K562 (cell line): ENCODE data around the gene PSMG3. TPM values are rescaled to one million over a fixed set of nuclear protein-coding genes. Genes with fewer than 3 reads are reported as not detected.

Source experiments
- ATAC-seq: fragments of 200-7000 bp; cut with Tn5 transposase; 3 replicates; pipeline ENCODE4 v1.9.1; 2020; ENCODE audit warnings: moderate library complexity
- BruUV-seq: library from RNA; stranded (reverse); fragments of 400-500 nt; replicated peaks from 2 replicates; lab custom pipeline; 2021; lab: Mats Ljungman, UMichigan
- CTCF ChIA-PET: fragments of 300-600 bp; formaldehyde crosslinking; extraction: SDS; loops from one replicate; lab custom pipeline; 2021; ENCODE audit warnings: low intra/inter-chr PET ratio; lab: Yijun Ruan, JAX
- POLR2A ChIA-PET: fragments of 300-600, 350-650 bp; sonication (Branson Sonifier 250); formaldehyde crosslinking; extraction: SDS; loops from one replicate; lab custom pipeline; 2021; ENCODE audit warnings: antibody characterized with exemption, inconsistent platforms; lab: Yijun Ruan, JAX
- DNase-seq, 4 experiments: peaks; one replicate each; pipeline versions ENCODE4 v3.0.0 to v3.0.0-alpha.2; 2011 to 2018; ENCODE audit warnings: low spot score in 3 of 4, mixed read lengths in 3 of 4; ENCODE audit errors: extremely low read depth in 1 of 4
- FAIRE-seq: peaks from 2 replicates; lab custom pipeline; 2011; peaks lifted over from hg19 to GRCh38; lab: Jason Lieb, UNC
- H2AFZ ChIP-seq: 2 replicates; pipeline ENCODE4 v1.6.0; 2011; ENCODE audit warnings: low read depth, low read length, control low read depth, inconsistent platforms
- H3K27ac ChIP-seq: fragments of 200-600 bp; 3 replicates; pipeline ENCODE4 v1.8.0; 2011; ENCODE audit warnings: low read depth, mild to moderate bottlenecking, control low read depth, inconsistent platforms, low read length, moderate library complexity, mixed read lengths; ENCODE audit errors: extremely low read depth
- H3K27me3 ChIP-seq, 2 experiments: fragments of 300-600 bp in 1 of 2; 2 replicates in 1 of 2; 3 replicates in 1 of 2; pipeline versions ENCODE4 v1.6.0 to v1.8.0; 2011; ENCODE audit warnings: inconsistent platforms in 2 of 2, low read length in 2 of 2, mild to moderate bottlenecking in 1 of 2, mixed read lengths in 1 of 2, moderate library complexity in 1 of 2; ENCODE audit not compliant: control insufficient read depth in 2 of 2, insufficient read depth in 2 of 2
- H3K36me3 ChIP-seq: fragments of 300-600 bp; 3 replicates; pipeline ENCODE4 v1.8.0; 2011; ENCODE audit warnings: mild to moderate bottlenecking, low read length, inconsistent platforms; ENCODE audit not compliant: control insufficient read depth, insufficient read depth
- H3K4me1 ChIP-seq, 2 experiments: fragments of 200-600 bp in 1 of 2; replicated peaks in 1 of 2; 2 replicates in 1 of 2; 3 replicates in 1 of 2; pipeline versions ENCODE4 v1.5.1 to v1.8.0; 2011; ENCODE audit warnings: inconsistent platforms in 2 of 2, low read length in 2 of 2, mild to moderate bottlenecking in 1 of 2, mixed read lengths in 1 of 2, moderate library complexity in 1 of 2; ENCODE audit not compliant: control insufficient read depth in 2 of 2, insufficient read depth in 2 of 2
- H3K4me2 ChIP-seq: 2 replicates; pipeline ENCODE4 v1.6.1; 2011; ENCODE audit warnings: low read length, control low read depth, inconsistent platforms, mixed read lengths; ENCODE audit not compliant: insufficient read depth
- H3K4me3 ChIP-seq: fragments of 200-600 bp; sonication (generic), shearing (Covaris generic); 2 replicates; pipeline ENCODE4 v1.5.1; 2016; ENCODE audit warnings: control low read depth, inconsistent platforms
- H3K79me2 ChIP-seq: fragments of 200-600 bp; 3 replicates; pipeline ENCODE4 v1.8.0; 2011; ENCODE audit warnings: low read length, inconsistent platforms; ENCODE audit not compliant: control insufficient read depth, insufficient read depth
- H3K9ac ChIP-seq, 2 experiments: 2 replicates each; pipeline versions ENCODE4 v1.6.0 to v1.6.1; 2011; ENCODE audit warnings: low read depth in 2 of 2, low read length in 2 of 2, control low read depth in 1 of 2, inconsistent platforms in 1 of 2, mild to moderate bottlenecking in 1 of 2, mixed read lengths in 1 of 2; ENCODE audit not compliant: insufficient read depth in 1 of 2
- H3K9me1 ChIP-seq: one replicate; pipeline ENCODE4 v1.6.0; 2011; ENCODE audit warnings: inconsistent platforms, mild to moderate bottlenecking, low read length, moderate library complexity; ENCODE audit not compliant: control insufficient read depth, insufficient read depth
- H3K9me3 ChIP-seq: replicated peaks from 2 replicates; pipeline ENCODE4 v1.5.1; 2011; ENCODE audit warnings: low read depth, low read length, inconsistent platforms; ENCODE audit not compliant: control insufficient read depth, insufficient read depth
- H4K20me1 ChIP-seq: replicated peaks from 2 replicates; pipeline ENCODE4 v1.6.1; 2011; ENCODE audit warnings: low read length, inconsistent platforms, mixed read lengths; ENCODE audit not compliant: control insufficient read depth, insufficient read depth
- DPF2 ChIP-seq: fragments of 450-650 bp; IDR thresholded peaks from 2 replicates; pipeline ENCODE4 v1.6.1; 2016
- FOXP1 ChIP-seq: sonication (generic); formaldehyde crosslinking; IDR thresholded peaks from 2 replicates; pipeline ENCODE4 v1.8.0; 2022; ENCODE audit warnings: mild to moderate bottlenecking, missing genetic modification reagents
- JUND ChIP-seq, 2 experiments: IDR thresholded peaks; 2 replicates in 1 of 2; 3 replicates in 1 of 2; pipeline ENCODE4 v1.6.1; 2011; ENCODE audit warnings: borderline replicate concordance in 2 of 2, low read depth in 2 of 2, low read length in 2 of 2, improper control_type of control experiment in 1 of 2, missing biosample characterization in 1 of 2, missing genetic modification characterization in 1 of 2, missing genetic modification reagents in 1 of 2
- MCM7 ChIP-seq, 2 experiments: fragments of 450-650 bp; IDR thresholded peaks; 2 replicates each; pipeline ENCODE4 v1.6.1; 2016 to 2018
- POLR2H ChIP-seq: IDR thresholded peaks from 2 replicates; pipeline ENCODE4 v1.6.1; 2016; ENCODE audit warnings: missing genetic modification characterization, low read depth, mild to moderate bottlenecking, control low read depth, missing compliant biosample characterization, moderate library complexity
- ZNF133 ChIP-seq: fragments of 250-450 bp; sonication (Bioruptor Pico); IDR thresholded peaks from 2 replicates; pipeline ENCODE4 v1.4.0; 2020; ENCODE audit warnings: mild to moderate bottlenecking
- ZNF354B ChIP-seq: fragments of 250-450 bp; sonication (Bioruptor Pico); IDR thresholded peaks from 2 replicates; pipeline ENCODE4 v1.4.0; 2020
- WGBS: fragments of 100-300 bp; shearing (Covaris generic); methylation state at CpG from one replicate; pipeline ENCODE4 v1.1.6; 2016; ENCODE audit warnings: low coverage, mixed read lengths; ENCODE audit not compliant: insufficient coverage; ENCODE audit errors: missing lambda C conversion rate; 5-methylcytosine and 5-hydroxymethylcytosine counted together
- in situ Hi-C: fragments of 300-500 bp; cut with MboI; formaldehyde crosslinking; loops from 4 replicates; pipeline ENCODE4 v1.15.0; 2018; ENCODE audit warnings: inconsistent platforms, mixed read lengths
- intact Hi-C: fragments of 100-400 bp; cut with micrococcal nuclease; formaldehyde crosslinking; loops from 2 replicates; pipeline ENCODE4 v1.14.2; 2022
- polyA plus RNA-seq, 8 experiments: library from polyadenylated mRNA; depleted of rRNA in 4 of 8; stranded (reverse) in 5 of 8; unstranded in 3 of 8; fragments of >200 nt; fragmentation: Nextera tagmentation in 2 of 8; fragmentation: Illumina TruSeq in 1 of 8; extraction: Ambion mirVana in 2 of 8; extraction: Trizol in 1 of 8; gene quantifications; 2 replicates each; pipeline versions ENCODE4 v1.2.1 to v1.2.3, GENCODE V29; 2011 to 2014; ENCODE audit warnings: inconsistent platforms in 1 of 8, missing spikeins in 1 of 8
- total RNA-seq, 7 experiments: library from RNA; depleted of rRNA in 6 of 7; stranded (reverse); fragments of >200 nt in 6 of 7; fragmentation: Illumina TruSeq in 2 of 7; extraction: Trizol in 2 of 7; gene quantifications; 2 replicates each; pipeline versions ENCODE4 v1.2.1 to v1.2.3, GENCODE V29; 2011 to 2021; ENCODE audit warnings: low replicate concordance in 1 of 7

Gene PSMG3
- total and polyA plus RNA-seq, 9 of the 15 experiments (the other 6 are each of a cell fraction or from before 2014, with no cell fraction given) = 34.8 to 122 (median 80.1) TPM

DNA sequence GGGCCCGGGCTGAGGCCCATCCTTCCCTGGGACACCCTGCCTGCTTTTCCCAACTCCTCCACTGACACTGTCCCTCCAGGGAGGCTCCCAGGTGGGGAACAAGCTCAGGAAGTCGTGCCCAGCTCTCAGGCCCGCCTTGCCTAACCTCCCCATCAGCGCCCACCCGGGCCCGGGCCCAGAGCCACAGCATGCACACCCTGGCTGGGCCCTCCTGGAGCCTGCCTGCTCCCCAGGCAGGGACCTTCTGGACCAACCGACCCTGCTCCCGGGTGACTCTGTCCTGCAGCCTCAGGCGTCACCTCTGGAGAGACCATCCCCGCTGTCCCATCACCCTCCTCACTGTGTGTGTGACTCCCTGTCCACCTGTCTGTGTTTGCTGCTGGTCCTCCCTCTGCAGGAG, 12.1 kb downstream of the PSMG3 start:
- Histone ChIP-seq H3K36me3 (no peaks in the 10 kb centered on the region), H2AFZ (0 out of 2 replicates have a peak overlapping the region, but pooled peaks have one; percentile 9), H3K9ac (peak overlapping the region in 1 of 2 experiments; percentile 74; a peak in 2 of 4 replicates), H3K9me3 (no peaks in the 10 kb centered on the region), H3K4me3 (no peak overlapping the region), H4K20me1 (no peaks in the 10 kb centered on the region), H3K9me1 (no peaks in the 10 kb centered on the region), H3K4me1 (peaks cover 0 to 77% of the 10 kb centered on the region in 2 experiments; a peak in 4 of 5 replicates), H3K79me2 (no peaks in the 10 kb centered on the region), H3K4me2 (no peak overlapping the region), H3K27me3 (no peaks in the 10 kb centered on the region), H3K27ac (no peak overlapping the region)
- intact Hi-C loops = loop anchor here (5.0 kb wide), 1 partner anchor 50 kb away; no protein-coding TSS in a partner anchor
- TF ChIP-seq POLR2H (tag) (no peak), DPF2 (no peak), ZNF354B (CRISPR knock-in tag) (no peak), ZNF133 (no peak), FOXP1 (CRISPR knock-in tag) (0 out of 2 replicates have a peak, but pooled peaks have one; percentile 44), MCM7 (IDR thresholded peaks at IDR 0.05) (no peak), JUND (IDR thresholded peaks at IDR 0.05; ENCODE audit: borderline replicate concordance, low read depth, low read length) (no peak), JUND (tag; IDR thresholded peaks at IDR 0.05; ENCODE audit: borderline replicate concordance, low read depth, low read length) (no peak)
- CTCF ChIA-PET = interaction anchor here (1.8 kb wide), 1 partner anchor 54 kb away, joined by 9 read pairs; the partner anchor contains the start of gene INTS1
- no peak; the same call in 2 of the 3 replicates for ATAC-seq
- POLR2A ChIA-PET = interaction anchor here (0.6 kb wide), 1 partner anchor 577 kb away, joined by 3 read pairs; no protein-coding TSS in a partner anchor
- BruUV-seq = no TSS peak
- in situ Hi-C loops = no loop called here
- no peak for FAIRE-seq
- 77% methylated on average over 7 of the region's 10 CpGs for WGBS
- DNase-seq = no peak
